ENCODE measurements around the gene ZNF205. TPM values are rescaled to one million over a fixed set of nuclear protein-coding genes. Genes with fewer than 3 reads are reported as not detected.
A peak's percentile ranks its signal among the peaks of the same experiment; 100 is the strongest.

Gene ZNF205
- total RNA-seq, 1 donor from 2014 or later = 31.6 TPM

- Mint-ChIP-seq H3K4me3 (ENCODE audit: unreplicated experiment) (peak overlapping the region; percentile 87), H3K36me3 (ENCODE audit: unreplicated experiment) (no peaks in the 10 kb centered on the region), H3K4me1 (ENCODE audit: low read depth, unreplicated experiment) (peaks cover 2% of the 10 kb centered on the region), H3K27me3 (ENCODE audit: unreplicated experiment) (peaks cover 31% of the 10 kb centered on the region), H3K9me3 (ENCODE audit: unreplicated experiment) (peaks cover 25% of the 10 kb centered on the region), H3K27ac (ENCODE audit: unreplicated experiment) (peak overlapping the region; percentile 73)
- no peak for TF ChIP-seq CTCF (IDR thresholded peaks at IDR 0.05; ENCODE audit: partially characterized antibody, unreplicated experiment)
- DNase-seq = peak; percentile 63
These were observed 46.3 kb downstream of the ZNF205 start for GRCh38 chr16:3158510-3159314.

GRCh38 chr16:3161235-3162018 is 49.0 kb downstream of the ZNF205 start:
- DNase-seq = no peak
- H3K4me1 Mint-ChIP-seq (ENCODE audit: low read depth, unreplicated experiment) = peaks cover 2% of the 10 kb centered on the region
- H3K9me3 Mint-ChIP-seq (ENCODE audit: unreplicated experiment) = peaks cover 28% of the 10 kb centered on the region
- no peak for TF ChIP-seq CTCF (IDR thresholded peaks at IDR 0.05; ENCODE audit: partially characterized antibody, unreplicated experiment)
- no peak overlapping the region for H3K4me3 Mint-ChIP-seq (ENCODE audit: unreplicated experiment)
- H3K27me3 Mint-ChIP-seq (ENCODE audit: unreplicated experiment) = peaks cover 30% of the 10 kb centered on the region
- H3K36me3 Mint-ChIP-seq (ENCODE audit: unreplicated experiment) = no peaks in the 10 kb centered on the region
- no peak overlapping the region for H3K27ac Mint-ChIP-seq (ENCODE audit: unreplicated experiment)

- Mint-ChIP-seq H3K27ac (ENCODE audit: unreplicated experiment) (no peak overlapping the region), H3K4me1 (ENCODE audit: low read depth, unreplicated experiment) (no peaks in the 10 kb centered on the region)
These were observed 52.0 kb downstream of the ZNF205 start for GRCh38 chr16:3164121-3164991.

GRCh38 chr16:3165111-3165822 is 52.9 kb downstream of the ZNF205 start:
- DNase-seq = no peak
- no peak overlapping the region for H3K27ac Mint-ChIP-seq (ENCODE audit: unreplicated experiment)
- no peaks in the 10 kb centered on the region for H3K4me1 Mint-ChIP-seq (ENCODE audit: low read depth, unreplicated experiment)
- H3K4me3 Mint-ChIP-seq (ENCODE audit: unreplicated experiment) = peak overlapping the region; percentile 34
- H3K9me3 Mint-ChIP-seq (ENCODE audit: unreplicated experiment) = peaks cover 5% of the 10 kb centered on the region
- H3K27me3 Mint-ChIP-seq (ENCODE audit: unreplicated experiment) = peaks cover 8% of the 10 kb centered on the region
- no peaks in the 10 kb centered on the region for H3K36me3 Mint-ChIP-seq (ENCODE audit: unreplicated experiment)
- no peak for TF ChIP-seq CTCF (IDR thresholded peaks at IDR 0.05; ENCODE audit: partially characterized antibody, unreplicated experiment)

More at GRCh38 chr16:3164121-3164991, 52.0 kb downstream of the ZNF205 start:
- no peak overlapping the region for H3K4me3 Mint-ChIP-seq (ENCODE audit: unreplicated experiment)
- peaks cover 9% of the 10 kb centered on the region for H3K9me3 Mint-ChIP-seq (ENCODE audit: unreplicated experiment)
- DNase-seq = no peak
- no peaks in the 10 kb centered on the region for H3K36me3 Mint-ChIP-seq (ENCODE audit: unreplicated experiment)
- no peak for TF ChIP-seq CTCF (IDR thresholded peaks at IDR 0.05; ENCODE audit: partially characterized antibody, unreplicated experiment)
- peaks cover 5% of the 10 kb centered on the region for H3K27me3 Mint-ChIP-seq (ENCODE audit: unreplicated experiment)

Measured in glutamatergic neuron (in vitro differentiated cells).